Activated CD4-positive, alpha-beta T cell treated with anti-CD3 and anti-CD28 coated beads, Interleukin-2, amount 50 U/mL, for 48 hours (primary cell): ENCODE data around the gene GPS1.

ENCODE experiments used
- DNase-seq, 2 experiments: peaks; one replicate each; pipeline ENCODE4 v3.0.0-alpha.2; 2020

The GPS1 gene

GRCh38 chr17:82106688-82107305 lies 55.1 kb downstream of the GPS1 start:
- DNase-seq = no peak
